ENCODE measurements around the gene SATB2. TPM values are rescaled to one million over a fixed set of nuclear protein-coding genes. Genes with fewer than 3 reads are reported as not detected.

The SATB2 gene
- total RNA-seq, 1 experiment from 2014 or later = 13.8 TPM

- ATAC-seq (no peak), DNase-seq (ENCODE audit: low read depth, low spot score) (no peak)
- Histone ChIP-seq H3K27ac (ENCODE audit: low read depth, low read length) (no peak overlapping the region), H3K9me3 (ENCODE audit: control insufficient read depth in 1 of 2, insufficient read depth in 1 of 2, low read depth in 1 of 2, low read length in 2 of 2) (no peaks in the 10 kb centered on the region), H3K4me3 (replicated peaks in 1 of 2; ENCODE audit: low read depth in 1 of 2, low read length in 2 of 2) (no peak overlapping the region), H3K9me2 (ENCODE audit: insufficient read depth) (no peaks in the 10 kb centered on the region), H3K9ac (ENCODE audit: low read length) (no peak overlapping the region), H3K36me3 (ENCODE audit: control insufficient read depth in 1 of 2, insufficient read depth in 2 of 2, low read length in 2 of 2) (no peaks in the 10 kb centered on the region), H3K27me3 (ENCODE audit: insufficient read depth, low read length) (no peaks in the 10 kb centered on the region), H3K4me1 (ENCODE audit: control insufficient read depth in 1 of 2, insufficient read depth in 2 of 2, low read length in 2 of 2) (peaks cover 0 to 20% of the 10 kb centered on the region in 2 experiments; a peak in 2 of 4 replicates), H3K4me2 (ENCODE audit: low read length) (no peak overlapping the region), H3K79me2 (ENCODE audit: insufficient read depth, low read length) (no peaks in the 10 kb centered on the region), H2AFZ (ENCODE audit: low read depth, low read length, poor library complexity, severe bottlenecking) (no peak overlapping the region), H4K20me1 (ENCODE audit: insufficient read depth) (no peaks in the 10 kb centered on the region)
- POLR2A ChIA-PET = no interaction called here
- TF ChIP-seq REST (IDR thresholded peaks at IDR 0.05; ENCODE audit: low read depth) = no peak
- TF ChIP-seq RAD21 (IDR thresholded peaks at IDR 0.05; ENCODE audit: low read depth) = no peak
- TF ChIP-seq FOSL1 (IDR thresholded peaks at IDR 0.05; ENCODE audit: low read depth) = no peak
- TF ChIP-seq CBX3 (IDR thresholded peaks at IDR 0.05; ENCODE audit: low read depth) = no peak
- TF ChIP-seq JUND (IDR thresholded peaks at IDR 0.05) = no peak
- TF ChIP-seq ATF3 (IDR thresholded peaks at IDR 0.05) = no peak
- TF ChIP-seq SRF (IDR thresholded peaks at IDR 0.05; ENCODE audit: low read depth) = no peak
- intact Hi-C loops (cut with micrococcal nuclease) = no loop called here
- RAD21 ChIA-PET (ENCODE audit: low non-redundant PET in 1 of 2, low total read pairs in 2 of 2, uncharacterized antibody in 2 of 2, unreplicated experiment in 2 of 2) = no interaction called here
- no TSS peak for BruUV-seq (replicated peaks)
- CTCF ChIA-PET = interaction anchor here (1.8 kb wide), 1 partner anchor 21 kb away, joined by 5 read pairs; no protein-coding TSS in a partner anchor
These were observed 9.5 kb upstream of the SATB2 start for GRCh38 chr2:199467066-199467822.

Measured in HCT116 (cell line).